MM.1S (cell line): ENCODE data around the gene LRRC14B.
"Not testable (repeated sequence)": the region's sequence is repeated elsewhere in the genome, so short reads cannot be mapped to it uniquely, and the experiment has no call there.

Source experiments
- DNase-seq: peaks from one replicate; pipeline ENCODE4 v3.0.0-alpha.2; 2015
- H2AFZ ChIP-seq: fragments of 300-600 bp; sonication (generic); 2 replicates; pipeline ENCODE4 v1.6.0; 2016; ENCODE audit warnings: antibody characterized with exemption, low read length
- H3F3A ChIP-seq: fragments of 300-600 bp; sonication (generic); 2 replicates; pipeline ENCODE4 v1.6.1; 2016; ENCODE audit warnings: mild to moderate bottlenecking, antibody characterized with exemption, low read length, moderate library complexity, mixed read lengths; ENCODE audit not compliant: insufficient read depth
- H3K27ac ChIP-seq: fragments of 300-600 bp; sonication (generic); 2 replicates; pipeline ENCODE4 v1.5.1; 2016; ENCODE audit warnings: mild to moderate bottlenecking, low read length
- H3K27me3 ChIP-seq: fragments of 300-600 bp; sonication (generic); replicated peaks from 2 replicates; pipeline ENCODE4 v1.6.0; 2016; ENCODE audit warnings: low read length; ENCODE audit not compliant: insufficient read depth
- H3K36me3 ChIP-seq: fragments of 300-600 bp; sonication (generic); replicated peaks from 2 replicates; pipeline ENCODE4 v1.6.1; 2016; ENCODE audit warnings: mild to moderate bottlenecking, low read length, mixed read lengths; ENCODE audit not compliant: insufficient read depth
- H3K4me1 ChIP-seq: fragments of 300-600 bp; sonication (generic); 2 replicates; pipeline ENCODE4 v1.6.1; 2016; ENCODE audit warnings: low read length, mixed read lengths
- H3K4me2 ChIP-seq: fragments of 300-600 bp; sonication (generic); 2 replicates; pipeline ENCODE4 v1.6.0; 2016; ENCODE audit warnings: low read depth, low read length
- H3K4me3 ChIP-seq: fragments of 300-600 bp; sonication (generic); 2 replicates; pipeline ENCODE4 v1.5.1; 2016; ENCODE audit warnings: low read length, mixed read lengths
- H3K79me2 ChIP-seq: fragments of 300-600 bp; sonication (generic); 2 replicates; pipeline ENCODE4 v1.6.1; 2016; ENCODE audit warnings: mixed run types, low read length, mixed read lengths
- H3K9ac ChIP-seq: fragments of 300-600 bp; sonication (generic); 2 replicates; pipeline ENCODE4 v1.6.1; 2016; ENCODE audit warnings: low read length, mixed read lengths
- H3K9me2 ChIP-seq: fragments of 300-600 bp; sonication (generic); replicated peaks from 2 replicates; pipeline ENCODE4 v1.6.1; 2016; ENCODE audit warnings: mild to moderate bottlenecking, low read length, mixed read lengths; ENCODE audit not compliant: insufficient read depth
- H3K9me3 ChIP-seq: fragments of 300-600 bp; sonication (generic); replicated peaks from 2 replicates; pipeline ENCODE4 v1.6.1; 2016; ENCODE audit warnings: mild to moderate bottlenecking, low read length, mixed read lengths; ENCODE audit not compliant: insufficient read depth
- H4K20me1 ChIP-seq: fragments of 300-600 bp; sonication (generic); 2 replicates; pipeline ENCODE4 v1.6.1; 2016; ENCODE audit warnings: mild to moderate bottlenecking, low read length, moderate library complexity, mixed read lengths; ENCODE audit not compliant: insufficient read depth
- CTCF ChIP-seq: fragments of 300-600 bp; sonication (generic); IDR thresholded peaks from 2 replicates; pipeline ENCODE4 v1.5.1; 2016; ENCODE audit warnings: antibody characterized with exemption, low read length, mixed read lengths
- EZH2phosphoT487 ChIP-seq: fragments of 300-600 bp; sonication (generic); IDR thresholded peaks from 2 replicates; pipeline ENCODE4 v1.6.1; 2018; ENCODE audit warnings: antibody characterized with exemption, low read length

The LRRC14B gene

DNA sequence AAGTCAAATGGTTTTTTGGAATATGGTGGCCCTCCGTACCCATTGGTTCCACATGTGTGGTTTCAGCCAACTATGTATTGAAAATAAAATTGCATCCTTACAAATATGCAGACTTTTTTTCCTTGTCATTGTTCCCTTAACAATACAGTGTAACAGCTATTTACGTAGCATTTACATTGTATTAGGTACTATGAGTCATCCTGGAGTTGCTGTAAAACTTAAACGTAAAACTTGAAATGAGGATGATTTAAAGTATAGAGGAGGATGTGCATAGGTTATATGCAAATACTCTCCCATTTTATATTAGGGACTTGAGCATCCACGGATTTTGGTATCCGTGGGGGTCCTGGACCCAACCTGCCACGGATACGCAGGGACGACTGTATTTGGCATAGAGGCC is 43.2 kb downstream of the LRRC14B start:
- H3K4me3 ChIP-seq: no peak overlapping the region
- H3K36me3 ChIP-seq: peaks cover 20% of the 10 kb centered on the region; the same call in 1 of the 2 replicates
- H3K27ac ChIP-seq: no peak overlapping the region
- H3K79me2 ChIP-seq: peaks cover 67% of the 10 kb centered on the region
- no peak overlapping the region for H2AFZ ChIP-seq
- H3K9me3 ChIP-seq: no peaks in the 10 kb centered on the region
- no peak for DNase-seq
- no peak overlapping the region for H3K9ac ChIP-seq
- no peaks in the 10 kb centered on the region for H3K9me2 ChIP-seq
- TF ChIP-seq CTCF (no peak), EZH2phosphoT487 (no peak)
- H4K20me1 ChIP-seq: no peaks in the 10 kb centered on the region; the same call in 1 of the 2 replicates
- H3K27me3 ChIP-seq: no peaks in the 10 kb centered on the region
- no peak overlapping the region for H3K4me2 ChIP-seq
- no peaks in the 10 kb centered on the region for H3F3A ChIP-seq
- H3K4me1 ChIP-seq: no peaks in the 10 kb centered on the region

GRCh38 chr5:235527-235926 is 44.2 kb downstream of the LRRC14B start:
- not testable (repeated sequence) for H3K27me3 ChIP-seq, H3K9me3 ChIP-seq, H3K4me1 ChIP-seq, DNase-seq, H3K27ac ChIP-seq, H3K9me2 ChIP-seq, H3F3A ChIP-seq, H3K9ac ChIP-seq, H2AFZ ChIP-seq, H4K20me1 ChIP-seq, H3K4me3 ChIP-seq, H3K4me2 ChIP-seq
- peaks cover 63% of the 10 kb centered on the region for H3K79me2 ChIP-seq
- peaks cover 18% of the 10 kb centered on the region; the same call in 1 of the 2 replicates for H3K36me3 ChIP-seq

DNA sequence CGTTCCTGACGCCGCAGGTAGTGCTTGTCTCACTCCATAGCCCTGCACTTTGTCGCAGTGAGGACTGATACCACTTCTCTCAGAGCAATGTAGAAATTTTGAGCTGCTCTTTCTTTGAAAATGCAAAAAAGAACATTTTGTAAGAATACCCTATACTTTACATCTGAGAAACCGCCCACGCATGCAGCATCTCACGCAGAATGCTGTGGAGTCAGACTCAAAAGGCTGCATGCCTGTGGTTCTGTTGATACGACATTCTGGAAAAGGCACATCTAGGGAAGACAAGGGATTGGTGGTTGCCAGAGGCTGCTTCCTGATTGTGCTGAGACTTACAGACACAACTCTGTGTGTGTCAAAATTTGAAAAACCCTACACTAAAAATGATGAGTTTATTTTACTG is 46.6 kb downstream of the LRRC14B start:
- not testable (repeated sequence) for DNase-seq, H3K27me3 ChIP-seq, H3K4me2 ChIP-seq, H2AFZ ChIP-seq, H3K4me3 ChIP-seq, H3K9me2 ChIP-seq, H3F3A ChIP-seq, H3K9ac ChIP-seq, H3K9me3 ChIP-seq, H3K27ac ChIP-seq, H4K20me1 ChIP-seq, H3K4me1 ChIP-seq
- Histone ChIP-seq H3K36me3 (peaks cover 21% of the 10 kb centered on the region), H3K79me2 (peaks cover 56% of the 10 kb centered on the region)

DNA sequence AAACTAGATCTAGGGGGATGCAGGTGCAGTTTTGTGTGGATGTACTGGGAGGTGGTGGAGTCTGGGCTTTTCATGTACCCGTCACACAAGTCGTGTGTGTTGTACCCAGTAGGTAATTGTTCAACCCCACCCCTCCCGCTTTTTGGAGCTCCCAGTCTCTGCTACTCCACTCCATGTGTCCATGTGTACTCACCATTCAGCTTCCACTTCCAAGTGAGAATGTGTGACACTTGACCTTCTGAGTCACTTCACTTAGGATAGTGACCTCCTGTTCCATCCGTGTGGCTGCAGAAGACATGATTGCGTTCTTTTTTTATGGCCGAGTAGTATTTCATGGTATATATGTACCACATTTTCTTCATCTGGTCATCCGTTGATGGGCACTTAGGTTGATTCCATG is 49.3 kb downstream of the LRRC14B start:
- H3K36me3 ChIP-seq, H3K4me1 ChIP-seq, DNase-seq, H3K4me3 ChIP-seq, H3K9me2 ChIP-seq, H3K27ac ChIP-seq, H3K4me2 ChIP-seq, H4K20me1 ChIP-seq, H3K27me3 ChIP-seq, H3F3A ChIP-seq, H3K9ac ChIP-seq, H2AFZ ChIP-seq, H3K9me3 ChIP-seq: not testable (repeated sequence)
- peaks cover 37% of the 10 kb centered on the region for H3K79me2 ChIP-seq

DNA sequence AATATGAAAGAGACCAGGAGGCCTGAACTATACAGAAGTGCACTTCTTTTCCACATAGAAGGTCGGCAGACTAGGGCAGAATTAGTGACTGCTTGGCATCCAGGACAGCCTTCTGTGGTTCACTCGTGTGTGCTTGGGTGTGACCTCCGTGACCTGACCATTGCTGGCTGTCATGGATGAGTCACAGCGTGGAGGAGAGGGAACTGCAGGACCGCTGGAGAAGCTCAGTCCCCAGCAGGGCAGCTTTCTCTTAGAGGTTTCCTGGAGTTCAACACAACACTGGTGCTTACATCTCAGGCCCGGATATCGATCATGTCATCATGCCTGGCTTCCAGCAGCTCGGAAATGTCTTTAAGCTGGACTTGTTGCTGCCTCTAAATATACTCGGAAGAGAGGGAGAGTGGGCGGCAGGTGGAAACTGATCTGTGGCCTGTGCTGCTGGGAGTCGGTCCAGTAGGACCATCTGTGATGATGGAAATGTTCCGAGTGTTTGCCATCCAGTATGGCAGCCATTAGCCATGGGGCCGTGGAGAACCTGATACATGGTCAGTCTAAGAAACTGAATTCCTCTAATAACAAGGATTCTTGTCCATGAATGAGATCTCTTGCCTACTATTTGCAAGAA is 49.9 kb downstream of the LRRC14B start:
- not testable (repeated sequence) for H3K4me3 ChIP-seq, H3K9me3 ChIP-seq, H2AFZ ChIP-seq, H3K4me1 ChIP-seq, H3K9ac ChIP-seq, H3F3A ChIP-seq, H3K27me3 ChIP-seq, H3K9me2 ChIP-seq, H3K27ac ChIP-seq, H3K36me3 ChIP-seq, H4K20me1 ChIP-seq, DNase-seq, H3K4me2 ChIP-seq
- peaks cover 36% of the 10 kb centered on the region for H3K79me2 ChIP-seq

GRCh38 chr5:243683-244367 is 52.5 kb downstream of the LRRC14B start:
- Histone ChIP-seq H3K36me3 (peaks cover 12% of the 10 kb centered on the region), H3K79me2 (peaks cover 32% of the 10 kb centered on the region)
- not testable (repeated sequence) for H3K9ac ChIP-seq, H3K9me3 ChIP-seq, H4K20me1 ChIP-seq, DNase-seq, H3K4me1 ChIP-seq, H3F3A ChIP-seq, H3K27me3 ChIP-seq, H3K27ac ChIP-seq, H3K4me3 ChIP-seq, H3K4me2 ChIP-seq, H3K9me2 ChIP-seq, H2AFZ ChIP-seq

- H3K9me2 ChIP-seq, H2AFZ ChIP-seq, DNase-seq, H3K4me1 ChIP-seq, H4K20me1 ChIP-seq, H3K27me3 ChIP-seq, H3K9ac ChIP-seq, H3K4me3 ChIP-seq, H3K9me3 ChIP-seq, H3F3A ChIP-seq, H3K27ac ChIP-seq, H3K4me2 ChIP-seq: not testable (repeated sequence)
- Histone ChIP-seq H3K79me2 (peaks cover 28% of the 10 kb centered on the region), H3K36me3 (peaks cover 17% of the 10 kb centered on the region)
Measured at GRCh38 chr5:245717-246116, 54.4 kb downstream of the LRRC14B start.
